ENCODE data around the gene TXLNG. TPM values are rescaled to one million over a fixed set of nuclear protein-coding genes. Genes with fewer than 3 reads are reported as not detected.
"Not testable (repeated sequence)": the region's sequence is repeated elsewhere in the genome, so short reads cannot be mapped to it uniquely, and the experiment has no call there.

TXLNG gene
- total RNA-seq, 2 donors from 2014 or later, result 10.9 to 12.9 TPM

DNA sequence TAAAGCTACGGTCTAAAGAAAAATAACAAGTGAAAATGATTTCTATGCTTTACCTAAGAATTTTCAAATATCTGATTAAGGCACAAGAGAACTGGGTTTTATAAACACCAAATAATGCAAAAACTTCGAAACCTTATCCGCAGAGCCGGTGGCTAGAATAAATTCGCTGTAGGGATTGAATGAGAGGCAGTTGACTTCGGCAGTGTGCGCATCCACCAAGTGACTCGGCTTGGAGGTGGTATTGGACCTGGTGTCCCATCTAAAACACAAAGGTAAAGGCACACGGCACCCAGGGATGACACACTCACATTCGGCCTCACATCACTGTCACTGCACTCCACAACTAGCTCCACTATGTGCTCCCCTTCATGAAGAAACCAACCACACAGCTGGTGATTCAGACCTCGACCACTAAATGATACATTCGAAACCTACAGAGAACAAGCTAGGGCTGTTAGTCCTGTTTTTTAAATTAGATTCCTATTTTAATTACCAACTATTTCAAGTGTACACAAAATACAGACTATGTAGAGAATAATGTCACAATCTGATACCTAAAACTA is 66.4 kb downstream of the TXLNG start:
- WGBS, 2 donors, result 86 to 91% methylated on average over 11 to 12 of the region's 12 CpGs
- DNase-seq, result no peak
- intact Hi-C loops (cut with DNase I), result no loop called here
- peaks cover 0 to 5% of the 10 kb centered on the region in 2 donors for H3K36me3 ChIP-seq (replicated peaks in 1 of 2; ENCODE audit: insufficient read depth in 1 of 2, low read depth in 2 of 2)
- H3K27ac ChIP-seq, result no peak overlapping the region
- TF ChIP-seq, protein P1, sequence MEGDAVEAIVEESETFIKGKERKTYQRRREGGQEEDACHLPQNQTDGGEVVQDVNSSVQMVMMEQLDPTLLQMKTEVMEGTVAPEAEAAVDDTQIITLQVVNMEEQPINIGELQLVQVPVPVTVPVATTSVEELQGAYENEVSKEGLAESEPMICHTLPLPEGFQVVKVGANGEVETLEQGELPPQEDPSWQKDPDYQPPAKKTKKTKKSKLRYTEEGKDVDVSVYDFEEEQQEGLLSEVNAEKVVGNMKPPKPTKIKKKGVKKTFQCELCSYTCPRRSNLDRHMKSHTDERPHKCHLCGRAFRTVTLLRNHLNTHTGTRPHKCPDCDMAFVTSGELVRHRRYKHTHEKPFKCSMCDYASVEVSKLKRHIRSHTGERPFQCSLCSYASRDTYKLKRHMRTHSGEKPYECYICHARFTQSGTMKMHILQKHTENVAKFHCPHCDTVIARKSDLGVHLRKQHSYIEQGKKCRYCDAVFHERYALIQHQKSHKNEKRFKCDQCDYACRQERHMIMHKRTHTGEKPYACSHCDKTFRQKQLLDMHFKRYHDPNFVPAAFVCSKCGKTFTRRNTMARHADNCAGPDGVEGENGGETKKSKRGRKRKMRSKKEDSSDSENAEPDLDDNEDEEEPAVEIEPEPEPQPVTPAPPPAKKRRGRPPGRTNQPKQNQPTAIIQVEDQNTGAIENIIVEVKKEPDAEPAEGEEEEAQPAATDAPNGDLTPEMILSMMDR (IDR thresholded peaks at IDR 0.05), result no peak
- TF ChIP-seq POLR2A (IDR thresholded peaks at IDR 0.05), result no peak
- no peak for ATAC-seq
- H3K4me3 ChIP-seq, result no peak overlapping the region
- H3K4me1 ChIP-seq, result no peaks in the 10 kb centered on the region
- H3K27me3 ChIP-seq, result no peaks in the 10 kb centered on the region
- H3K9me3 ChIP-seq, result no peaks in the 10 kb centered on the region

DNA sequence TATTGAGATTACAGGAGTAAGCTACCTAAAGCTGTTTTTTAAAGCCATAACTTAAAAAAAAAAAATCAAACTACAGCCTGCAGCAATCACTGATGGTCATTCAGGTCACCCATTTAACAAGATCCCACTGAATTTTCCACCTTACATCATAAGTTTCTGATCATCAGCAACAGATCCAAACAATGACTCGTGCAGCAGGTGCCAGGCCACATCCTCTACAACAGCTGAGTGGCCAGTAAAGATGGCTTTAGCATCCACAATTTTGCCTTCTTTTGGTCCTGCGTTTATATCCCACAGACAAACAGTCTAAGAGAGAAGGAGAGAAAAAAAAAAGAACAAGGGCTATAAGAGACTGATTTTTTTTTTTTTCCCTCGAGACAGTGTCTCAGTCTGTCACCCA is 67.3 kb downstream of the TXLNG start:
- H3K4me3 ChIP-seq, result no peak overlapping the region
- no peaks in the 10 kb centered on the region for H3K4me1 ChIP-seq
- peaks cover 0 to 3% of the 10 kb centered on the region in 2 donors for H3K36me3 ChIP-seq (replicated peaks in 1 of 2; ENCODE audit: insufficient read depth in 1 of 2, low read depth in 2 of 2)
- WGBS, 2 donors, result 90 to 93% methylated on average over 3 of the region's 3 CpGs
- TF ChIP-seq, protein P1 (IDR thresholded peaks at IDR 0.05), result no peak
- DNase-seq (no peak), ATAC-seq (no peak)
- no peaks in the 10 kb centered on the region for H3K9me3 ChIP-seq
- H3K27me3 ChIP-seq, result no peaks in the 10 kb centered on the region
- no peak overlapping the region for H3K27ac ChIP-seq
- intact Hi-C loops (cut with DNase I), result no loop called here

DNA sequence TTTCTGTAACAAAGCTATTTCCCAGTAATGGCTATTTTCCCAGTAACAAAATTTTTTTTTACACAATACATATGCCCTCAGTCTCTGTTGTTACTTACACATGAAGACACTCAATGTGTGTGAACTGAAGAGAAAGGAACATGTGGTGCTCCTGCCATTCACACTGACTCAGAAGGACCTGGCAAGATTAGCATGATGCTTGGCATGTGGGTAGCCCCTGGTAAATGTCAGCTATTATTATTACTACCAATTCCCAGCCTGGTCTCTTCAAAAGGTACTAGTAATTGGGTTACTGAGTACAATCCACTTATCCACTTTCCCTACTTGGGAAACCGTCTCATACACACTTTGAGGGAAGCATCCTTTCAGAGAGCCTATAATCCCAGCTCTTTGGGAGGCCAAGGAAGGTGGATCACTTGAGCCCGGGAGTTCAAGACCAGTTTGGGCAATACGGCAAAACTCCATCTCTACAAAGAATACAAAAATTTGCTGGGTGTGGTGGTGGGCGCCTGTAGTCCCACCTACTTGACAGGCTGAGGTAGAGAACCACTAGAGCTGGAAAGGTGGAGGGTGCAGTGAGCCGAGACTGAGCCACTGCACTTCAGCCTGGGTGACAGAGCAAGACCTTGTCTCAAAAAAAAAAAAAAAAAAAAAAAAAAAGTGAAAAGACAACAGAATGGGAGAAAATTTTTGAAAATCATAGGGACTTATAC is 69.3 kb downstream of the TXLNG start:
- intact Hi-C loops (cut with DNase I), result no loop called here
- H3K9me3 ChIP-seq, result no peaks in the 10 kb centered on the region
- 93 to 100% methylated on average over 3 of the region's 5 CpGs for WGBS, 2 donors

DNA sequence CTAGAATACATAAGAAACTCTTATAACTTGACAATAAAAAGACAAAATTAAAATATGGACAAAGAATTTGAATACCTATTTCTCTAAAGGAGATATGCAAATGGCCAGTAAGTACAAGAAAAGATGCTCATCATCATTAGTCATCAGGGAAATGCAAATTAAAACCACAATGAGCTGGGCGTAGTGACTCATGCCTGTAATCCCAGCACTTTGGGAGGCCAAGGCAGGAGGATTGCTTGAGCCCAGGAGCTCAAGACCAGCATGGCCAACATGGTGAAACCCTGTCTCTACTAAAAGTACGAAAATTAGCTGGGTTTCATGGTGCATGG is 69.8 kb downstream of the TXLNG start:
- ATAC-seq; H3K4me3 ChIP-seq; H3K9me3 ChIP-seq; intact Hi-C loops (cut with DNase I); H3K27ac ChIP-seq; H3K27me3 ChIP-seq; H3K4me1 ChIP-seq; H3K36me3 ChIP-seq (replicated peaks in 1 of 2; ENCODE audit: insufficient read depth in 1 of 2, low read depth in 2 of 2); DNase-seq: not testable (repeated sequence)
- 84 to 100% methylated on average over 2 of the region's 2 CpGs for WGBS, 2 donors

More for the DNA sequence above, 69.3 kb downstream of the TXLNG start:
- no peaks in the 10 kb centered on the region for H3K27me3 ChIP-seq
- no peak overlapping the region for H3K4me3 ChIP-seq
- H3K36me3 ChIP-seq (replicated peaks in 1 of 2; ENCODE audit: insufficient read depth in 1 of 2, low read depth in 2 of 2), result peaks cover 0 to 2% of the 10 kb centered on the region in 2 donors
- ATAC-seq (no peak), DNase-seq (no peak)
- no peak overlapping the region for H3K27ac ChIP-seq
- TF ChIP-seq, protein P1 (IDR thresholded peaks at IDR 0.05), result no peak
- no peak for TF ChIP-seq POLR2A (IDR thresholded peaks at IDR 0.05)
- H3K4me1 ChIP-seq, result no peaks in the 10 kb centered on the region

DNA sequence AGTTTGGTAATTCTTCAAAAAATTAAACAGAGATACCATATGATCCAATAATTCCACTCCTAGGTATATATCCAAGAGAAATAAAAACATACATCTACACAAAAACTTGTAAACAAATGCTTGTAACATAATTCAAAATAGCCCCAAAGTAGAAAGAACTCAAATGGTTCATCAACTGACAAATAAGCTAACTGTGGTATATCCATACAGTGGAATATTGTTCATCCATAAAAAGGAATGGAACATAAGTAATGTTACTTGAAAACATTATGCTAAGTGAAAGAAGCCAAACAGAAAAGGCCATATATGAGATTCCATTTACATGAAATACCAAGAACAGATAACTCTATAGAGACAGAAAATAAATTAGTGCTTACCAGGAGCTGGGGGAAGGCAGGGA is 70.5 kb downstream of the TXLNG start:
- no peak for ATAC-seq
- H3K27me3 ChIP-seq, result no peaks in the 10 kb centered on the region
- DNase-seq, result no peak
- H3K4me1 ChIP-seq, result no peaks in the 10 kb centered on the region
- H3K36me3 ChIP-seq (replicated peaks in 1 of 2; ENCODE audit: insufficient read depth in 1 of 2, low read depth in 2 of 2), result peaks cover 0 to 2% of the 10 kb centered on the region in 2 donors
- H3K27ac ChIP-seq, result no peak overlapping the region
- TF ChIP-seq POLR2A (IDR thresholded peaks at IDR 0.05), result no peak
- intact Hi-C loops (cut with DNase I), result no loop called here
- no peak overlapping the region for H3K4me3 ChIP-seq
- H3K9me3 ChIP-seq, result no peaks in the 10 kb centered on the region

DNA sequence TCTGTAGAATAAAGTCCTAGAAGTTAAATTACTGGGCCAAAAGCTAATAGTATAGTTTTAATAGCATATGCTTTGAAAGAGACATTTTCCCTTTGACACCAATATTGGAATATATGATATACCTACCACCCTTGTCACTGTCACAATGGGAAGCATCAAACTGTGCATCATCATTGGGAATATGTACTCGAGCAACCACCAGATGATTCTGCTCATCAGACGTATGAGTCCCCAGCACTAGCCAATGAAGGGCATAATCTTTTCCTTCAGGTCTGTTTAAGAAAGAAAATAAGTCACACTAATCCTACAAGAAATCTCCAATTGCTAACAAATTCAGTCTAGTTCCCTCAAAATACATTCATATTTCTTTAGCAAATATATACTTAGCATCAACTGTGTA is 76.6 kb downstream of the TXLNG start:
- 70 to 81% methylated on average over 2 of the region's 2 CpGs for WGBS, 2 donors
- intact Hi-C loops (cut with DNase I), result no loop called here
- Histone ChIP-seq H3K36me3 (replicated peaks in 1 of 2; ENCODE audit: insufficient read depth in 1 of 2, low read depth in 2 of 2) (no peaks in the 10 kb centered on the region), H3K27me3 (no peaks in the 10 kb centered on the region), H3K9me3 (no peaks in the 10 kb centered on the region), H3K27ac (no peak overlapping the region), H3K4me1 (no peaks in the 10 kb centered on the region), H3K4me3 (no peak overlapping the region)
- no peak for ATAC-seq
- no peak for DNase-seq
- no peak for TF ChIP-seq POLR2A (IDR thresholded peaks at IDR 0.05)
- TF ChIP-seq, protein P1 (IDR thresholded peaks at IDR 0.05), result no peak
